SH-SY5Y (cell line): ENCODE measurements around the gene JAKMIP3.

Experiments
- GATA2 ChIP-seq: IDR thresholded peaks from 2 replicates; pipeline ENCODE4 v1.6.1; 2011; ENCODE audit warnings: mild to moderate bottlenecking, low read depth, low read length
- GATA3 ChIP-seq: IDR thresholded peaks from 2 replicates; pipeline ENCODE4 v1.6.1; 2011; ENCODE audit warnings: low read depth, mild to moderate bottlenecking, low read length, moderate library complexity

Gene JAKMIP3

DNA sequence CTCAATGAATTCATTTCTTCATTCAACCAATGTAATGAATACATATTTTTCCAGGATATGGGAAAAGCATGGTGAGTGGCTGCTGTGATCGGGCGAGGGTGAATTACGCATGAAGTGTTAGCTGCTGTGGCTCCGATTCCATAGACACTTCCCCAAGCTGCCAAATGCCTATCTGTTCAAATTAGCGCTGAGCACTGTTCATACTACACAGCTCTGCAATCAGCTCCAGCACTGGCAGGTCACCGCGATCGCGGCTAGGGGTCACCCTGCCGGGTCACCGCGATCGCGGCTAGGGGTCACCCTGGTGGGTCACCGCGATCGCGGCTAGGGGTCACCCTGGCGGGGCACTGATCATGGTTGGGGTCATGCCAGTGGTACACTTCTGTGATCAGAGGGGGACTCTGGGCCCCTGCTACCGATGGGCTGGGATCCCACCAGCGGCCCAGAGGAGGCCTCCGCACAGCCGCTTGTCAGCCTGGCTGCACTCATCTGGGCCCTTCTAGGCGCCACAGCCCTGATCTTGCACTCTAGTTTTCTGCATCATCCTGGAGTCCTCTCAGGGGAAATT is 49.3 kb downstream of the JAKMIP3 start:
- TF ChIP-seq GATA2 (no peak), GATA3 (no peak)
